ENCODE data around the gene HIC1.

DNA sequence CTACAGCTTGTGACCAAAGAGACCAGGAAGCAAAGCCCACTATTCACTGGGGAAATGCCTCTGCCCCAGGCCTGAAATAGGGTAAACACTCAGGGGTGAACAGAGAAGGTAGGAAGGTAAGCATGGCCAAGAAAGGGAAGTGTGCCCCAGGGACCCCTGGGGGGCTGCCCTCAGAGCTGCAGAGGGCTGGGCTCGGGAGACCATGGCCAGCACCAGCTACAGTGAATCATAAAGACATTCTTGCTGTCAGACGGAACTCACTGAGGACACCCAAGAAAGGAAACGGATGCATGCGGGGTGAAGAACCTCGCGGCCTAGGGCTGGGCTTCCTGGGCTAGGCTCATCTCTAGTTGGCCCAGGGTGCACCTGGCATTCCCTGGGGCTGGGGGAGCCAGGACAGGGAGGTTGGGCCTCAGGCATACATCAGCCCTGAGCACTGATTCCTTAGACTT lies 9.6 kb downstream of the HIC1 start:
- no peak for TF ChIP-seq POLR2A (IDR thresholded peaks at IDR 0.05)
- TF ChIP-seq CTCF (IDR thresholded peaks at IDR 0.05), result no peak
- TF ChIP-seq POLR2AphosphoS5 (IDR thresholded peaks at IDR 0.05), result no peak
